GM19463 (cell line): ENCODE results near the gene VKORC1L1.
"Not testable (repeated sequence)": the region's sequence is repeated elsewhere in the genome, so short reads cannot be mapped to it uniquely, and the experiment has no call there.

Experiments
- ATAC-seq: cut with Tn5 transposase; IDR thresholded peaks from one replicate; pipeline ENCODE4 v1.9.1; 2021; ENCODE audit warnings: mild to moderate bottlenecking, moderate library complexity; ENCODE audit not compliant: unreplicated experiment

Gene VKORC1L1

GRCh38 chr7:65872776-65873581 is at the start of gene VKORC1L1:
Gene VKORC1L1 (plus strand): TSS chr7:65873074. CDS start chr7:65873372, 298 bp downstream.
- peak; percentile 87 for ATAC-seq

DNA sequence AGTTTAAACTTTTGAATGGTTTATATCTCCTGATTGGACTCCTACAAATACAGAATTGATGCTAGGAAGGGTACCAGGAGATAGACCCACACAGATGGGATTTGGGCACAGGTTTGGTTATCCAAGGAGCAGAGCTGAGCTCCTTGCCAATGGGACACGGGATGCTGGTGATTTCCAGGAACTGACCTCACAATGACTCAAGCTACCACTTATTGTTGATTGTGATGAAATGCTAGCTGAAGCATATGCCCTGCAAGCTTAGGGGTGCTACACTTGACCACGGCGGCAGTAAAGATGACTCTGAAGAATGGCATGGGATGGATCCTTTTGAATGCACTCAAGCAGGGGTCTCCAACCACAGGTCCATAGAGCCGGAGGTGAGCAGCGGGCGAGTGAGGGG is 45.5 kb upstream of the VKORC1L1 start:
- no peak for ATAC-seq

GRCh38 chr7:65832281-65832680 is 40.6 kb upstream of the VKORC1L1 start:
- ATAC-seq = no peak

GRCh38 chr7:65836684-65837083 is 36.2 kb upstream of the VKORC1L1 start:
- ATAC-seq = not testable (repeated sequence)

GRCh38 chr7:65837541-65837956 is 35.3 kb upstream of the VKORC1L1 start:
- ATAC-seq = not testable (repeated sequence)

GRCh38 chr7:65839846-65840245 is 33.0 kb upstream of the VKORC1L1 start:
- no peak for ATAC-seq

DNA sequence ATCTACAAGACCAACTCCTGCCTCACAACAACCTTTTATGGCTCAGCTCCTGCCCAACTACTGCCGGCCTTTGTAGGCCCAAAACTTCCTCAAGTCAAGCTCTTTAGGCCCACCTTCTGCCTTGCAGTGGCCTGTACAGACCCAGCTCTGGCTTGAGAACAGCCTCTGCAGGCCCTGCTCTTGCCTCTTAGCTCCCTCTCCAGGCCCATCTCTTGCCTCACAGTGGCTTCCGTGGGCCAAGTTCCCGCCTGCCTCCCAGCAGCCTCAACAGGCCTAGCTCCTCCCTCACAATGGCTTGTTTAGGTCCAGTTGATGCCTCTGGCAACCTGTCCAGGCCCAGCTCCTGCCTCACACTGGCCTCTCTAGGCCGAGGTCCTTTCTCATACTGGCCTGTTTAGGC is 32.4 kb upstream of the VKORC1L1 start:
- no peak for ATAC-seq

DNA sequence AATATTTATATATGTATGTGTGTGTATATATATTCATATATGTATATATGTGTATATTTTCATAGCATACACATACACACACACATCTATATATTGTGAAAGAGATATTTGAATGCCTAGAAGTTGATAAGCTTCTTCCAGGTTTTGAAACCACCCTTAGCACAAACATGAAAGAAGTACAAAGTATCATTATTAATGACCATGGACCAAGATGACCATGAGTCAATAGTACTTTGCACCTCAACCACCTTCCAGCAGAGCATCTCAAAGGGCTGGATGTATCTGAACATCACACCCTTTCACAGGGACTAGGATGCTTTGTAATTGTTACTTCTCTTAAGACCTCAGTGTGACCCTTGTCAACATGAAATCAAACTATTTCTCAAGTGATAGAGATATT is 29.3 kb upstream of the VKORC1L1 start:
- not testable (repeated sequence) for ATAC-seq

DNA sequence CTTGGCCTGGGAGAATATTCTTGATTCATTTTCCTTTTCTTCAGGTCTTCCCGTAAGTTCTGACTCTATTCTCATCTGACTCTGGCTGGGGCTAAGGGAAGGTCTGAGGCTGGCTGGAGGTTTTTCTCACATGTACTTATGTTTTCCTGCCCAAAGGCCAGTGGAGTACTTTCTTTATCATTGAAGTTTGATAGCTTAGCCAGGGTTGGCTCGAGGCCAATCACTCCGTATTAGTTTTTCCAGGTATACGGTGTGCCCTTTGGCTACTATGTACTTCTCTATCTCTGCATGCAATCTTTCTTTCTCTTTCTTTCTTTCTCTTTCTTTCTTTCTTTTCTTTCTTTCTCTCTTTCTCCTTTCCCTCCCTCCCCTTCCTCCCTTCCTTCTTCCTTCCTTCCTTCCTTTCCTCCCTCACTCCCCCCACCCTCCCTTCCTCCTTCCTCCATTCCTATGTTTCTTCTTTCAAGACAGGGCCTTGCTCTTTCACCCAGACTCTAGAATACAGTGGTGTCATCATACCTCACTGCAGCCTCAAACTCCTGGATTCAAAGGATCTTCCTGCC is 26.8 kb upstream of the VKORC1L1 start:
- ATAC-seq = no peak

DNA sequence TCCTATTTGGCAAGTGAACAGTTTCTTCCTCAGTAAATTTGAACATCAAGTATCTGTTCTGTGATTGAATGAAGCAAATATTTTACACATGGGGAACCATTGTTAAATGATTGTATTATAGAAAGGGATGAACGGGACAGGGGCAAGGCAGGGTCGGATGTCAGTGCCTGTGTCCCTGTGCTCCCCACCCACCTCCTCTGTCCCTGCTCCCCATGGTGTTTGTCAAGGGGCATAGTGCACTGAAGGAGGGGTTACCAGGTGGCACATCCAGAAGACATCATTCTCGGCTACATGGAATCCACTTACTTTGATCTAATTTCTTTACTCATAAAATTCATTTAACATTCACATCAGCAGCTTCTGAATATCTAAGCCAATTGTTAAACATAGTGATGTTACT is 19.4 kb upstream of the VKORC1L1 start:
- ATAC-seq = not testable (repeated sequence)

DNA sequence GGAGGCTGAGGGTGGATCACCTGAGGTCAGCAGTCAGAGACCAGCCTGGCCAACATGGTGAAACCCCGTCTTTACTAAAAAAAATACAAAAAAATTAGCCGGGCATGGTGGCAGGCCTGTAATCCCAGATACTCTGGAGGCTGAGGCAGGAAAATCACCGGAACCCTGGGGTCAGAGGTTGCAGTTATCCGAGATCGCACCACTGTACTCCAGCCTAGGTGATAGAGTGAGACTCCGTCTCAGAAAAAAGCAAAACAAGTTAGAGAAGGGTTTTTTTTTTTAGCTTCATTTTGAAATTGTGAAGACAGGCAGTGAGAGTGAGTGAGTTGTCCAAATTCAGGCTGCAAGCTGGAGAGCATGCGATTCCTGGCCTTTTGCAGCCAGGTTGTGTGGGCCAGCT is 19.0 kb upstream of the VKORC1L1 start:
- not testable (repeated sequence) for ATAC-seq

GRCh38 chr7:65857321-65857894 is 15.5 kb upstream of the VKORC1L1 start:
- ATAC-seq = not testable (repeated sequence)

GRCh38 chr7:65858660-65859059 is 14.2 kb upstream of the VKORC1L1 start:
- ATAC-seq = not testable (repeated sequence)

- not testable (repeated sequence) for ATAC-seq
These were observed 6.6 kb upstream of the VKORC1L1 start for GRCh38 chr7:65866244-65866643.

DNA sequence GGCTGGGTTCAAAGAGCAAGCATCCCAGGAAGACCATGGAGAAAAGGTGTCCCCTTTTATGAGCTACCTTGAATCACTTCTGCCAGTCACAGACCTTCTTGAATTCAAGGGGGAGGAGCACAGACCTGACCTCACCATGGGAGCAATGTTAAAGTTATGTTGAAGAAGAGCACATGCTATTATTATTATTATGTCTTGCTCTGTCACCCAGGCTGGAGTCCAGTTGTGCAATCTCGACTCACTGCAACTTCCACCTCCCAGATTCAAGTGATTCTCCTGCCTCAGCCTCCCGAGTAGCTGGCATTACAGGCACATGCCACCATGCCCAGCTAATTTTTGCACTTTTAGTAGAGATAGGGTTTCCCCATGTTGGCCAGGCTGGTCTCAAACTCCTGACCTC is 5.2 kb upstream of the VKORC1L1 start:
- not testable (repeated sequence) for ATAC-seq

DNA sequence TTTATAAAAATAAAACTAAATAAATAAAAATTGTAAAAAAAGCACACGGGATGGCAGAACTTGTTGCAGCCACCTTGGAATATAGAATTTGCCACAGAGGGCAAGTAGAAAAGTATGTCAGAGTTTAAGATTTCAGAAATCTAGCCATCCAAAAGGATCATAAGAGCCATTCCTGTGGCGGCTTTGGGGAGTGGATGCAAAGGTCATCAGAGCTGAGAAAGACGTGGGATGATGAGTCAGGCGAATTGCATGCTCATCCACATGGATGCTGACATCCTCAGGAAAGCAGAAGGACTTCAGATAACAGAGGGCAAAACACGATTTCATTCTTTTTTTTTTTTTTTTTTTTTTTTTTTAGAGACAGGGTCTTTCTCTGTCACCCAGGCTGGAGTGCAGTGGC is 3.6 kb upstream of the VKORC1L1 start:
- ATAC-seq = not testable (repeated sequence)

- ATAC-seq = not testable (repeated sequence)
These were observed 1.4 kb upstream of the VKORC1L1 start for GRCh38 chr7:65871451-65871850.

DNA sequence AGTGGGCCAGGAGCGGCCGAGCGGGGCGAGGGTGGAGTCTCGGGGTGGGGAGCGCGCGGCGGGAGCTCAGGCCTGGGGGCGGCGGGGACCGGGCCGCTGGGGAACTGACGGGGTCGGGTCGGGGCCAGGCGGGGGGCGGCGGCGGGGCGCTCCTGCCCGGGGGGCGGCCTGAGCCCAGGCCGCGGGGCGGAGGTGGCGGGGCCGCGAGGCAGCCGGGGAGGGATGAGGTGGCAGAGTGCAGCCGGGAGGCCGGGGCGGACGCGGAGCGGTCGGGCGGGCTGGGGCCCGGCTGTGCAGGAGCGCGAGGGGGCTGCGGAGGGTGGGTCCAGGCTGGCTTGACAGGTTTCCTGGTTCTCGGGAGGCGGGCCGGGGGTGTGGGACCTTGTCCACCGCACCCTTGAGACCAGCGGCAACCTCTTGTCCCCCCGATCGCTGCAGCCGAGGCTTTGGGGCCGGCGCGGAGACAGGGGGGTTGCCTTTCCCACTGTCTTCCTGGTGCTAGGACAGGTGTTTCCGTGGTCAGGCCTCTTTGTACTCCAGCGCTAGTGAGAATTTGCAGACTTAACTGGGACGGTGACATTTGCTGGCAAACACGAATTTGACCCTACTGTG is 814 bp downstream of the VKORC1L1 start:
- ATAC-seq = peak; percentile 32

DNA sequence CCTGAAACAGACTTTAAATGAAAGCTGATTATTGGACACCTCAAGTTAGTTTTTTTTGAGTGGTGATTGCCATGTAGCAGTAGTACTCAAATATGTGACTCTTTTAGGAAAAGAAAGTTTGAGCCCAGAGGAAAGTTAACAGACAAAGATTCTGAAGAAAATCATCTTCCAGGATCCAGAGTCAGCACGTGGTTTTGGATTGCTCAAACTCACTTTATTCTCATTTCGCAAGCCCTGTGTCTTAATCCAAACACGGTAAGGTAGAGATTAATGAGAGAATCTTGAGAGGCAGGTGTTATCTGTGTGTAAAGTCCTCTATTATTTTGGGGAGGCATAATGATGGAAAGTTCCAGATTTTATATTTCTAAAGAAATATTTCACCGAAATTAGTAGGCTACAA is 2.8 kb downstream of the VKORC1L1 start:
- not testable (repeated sequence) for ATAC-seq

DNA sequence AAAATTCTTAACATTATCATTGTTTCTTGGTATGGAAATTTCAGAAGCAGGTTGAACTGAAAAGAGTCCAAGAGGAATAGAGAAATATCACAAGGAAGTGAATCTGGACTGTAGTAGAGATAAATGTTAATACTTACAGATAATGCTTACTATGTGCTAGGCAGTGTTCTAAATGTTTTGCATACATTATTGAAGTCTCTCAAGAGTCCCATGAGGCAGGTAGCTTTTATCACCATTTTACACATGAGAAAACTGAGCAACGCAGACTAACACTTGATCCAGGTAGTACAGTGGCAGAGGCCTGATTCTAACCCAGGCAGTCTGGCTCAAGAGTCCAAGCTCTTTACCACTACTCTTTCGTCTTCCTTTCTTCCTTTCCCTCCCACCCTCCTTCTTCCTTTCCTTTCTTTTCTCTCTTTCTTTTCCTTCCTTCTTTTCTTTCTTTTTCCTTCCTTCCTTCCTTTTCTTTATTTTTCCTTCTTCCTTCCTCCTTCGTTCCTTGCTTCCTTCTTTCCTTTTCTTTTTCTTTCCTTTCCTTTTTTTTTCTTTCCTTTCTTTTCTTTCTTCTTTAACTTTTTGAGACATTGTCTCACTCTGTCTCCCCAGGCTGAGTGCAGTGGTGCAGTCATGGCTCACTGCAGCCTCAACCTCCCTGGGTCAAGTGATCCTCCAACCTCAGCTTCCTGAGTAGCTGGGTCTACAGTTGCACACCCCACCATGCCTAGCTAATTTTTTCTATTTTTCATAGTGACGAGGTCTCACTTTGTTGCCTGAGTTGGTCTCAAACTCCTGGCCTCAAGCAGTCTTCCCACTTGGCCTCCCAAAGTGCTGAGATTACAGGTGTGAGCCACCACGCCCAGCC is 6.6 kb downstream of the VKORC1L1 start:
- ATAC-seq = not testable (repeated sequence)

DNA sequence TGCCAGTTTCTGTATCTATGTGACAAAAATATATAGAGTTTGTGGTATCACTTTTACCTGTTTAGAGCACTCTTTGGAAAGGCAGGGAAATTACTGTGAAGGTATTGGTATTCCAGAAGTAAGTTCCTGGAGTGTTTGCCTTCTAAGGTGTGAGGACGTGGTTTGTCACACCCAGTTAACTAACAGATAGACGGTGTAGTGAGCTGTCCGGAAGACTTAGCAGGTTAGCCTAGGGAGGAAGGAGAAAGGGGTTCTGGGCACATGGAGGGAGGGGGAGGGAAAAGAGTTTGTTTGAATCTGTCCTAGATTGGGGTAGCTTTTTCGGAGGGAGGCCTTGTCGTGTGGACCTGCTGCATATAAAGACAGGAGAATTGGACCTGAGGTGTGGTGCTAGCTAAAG is 7.4 kb downstream of the VKORC1L1 start:
- not testable (repeated sequence) for ATAC-seq
